OCI-LY7 (cell line): ENCODE results near the gene RAB6C.
"Not testable (repeated sequence)": the region's sequence is repeated elsewhere in the genome, so short reads cannot be mapped to it uniquely, and the experiment has no call there.

ENCODE experiments used
- EZH2phosphoT487 ChIP-seq: fragments of 200-600 bp; sonication (generic); IDR thresholded peaks from 2 replicates; pipeline ENCODE4 v1.6.1; 2018; ENCODE audit warnings: low read depth, borderline replicate concordance, mild to moderate bottlenecking, mixed run types, antibody characterized with exemption, low read length, moderate library complexity, mixed read lengths
- TF ChIP-seq, protein P1 (sequence below): fragments of 200-600 bp; sonication (generic); conservative IDR thresholded peaks from 2 replicates; pipeline ENCODE4 v1.5.1; 2014; ENCODE audit warnings: mild to moderate bottlenecking, antibody characterized with exemption, low read length, moderate library complexity, mixed read lengths

DNA sequence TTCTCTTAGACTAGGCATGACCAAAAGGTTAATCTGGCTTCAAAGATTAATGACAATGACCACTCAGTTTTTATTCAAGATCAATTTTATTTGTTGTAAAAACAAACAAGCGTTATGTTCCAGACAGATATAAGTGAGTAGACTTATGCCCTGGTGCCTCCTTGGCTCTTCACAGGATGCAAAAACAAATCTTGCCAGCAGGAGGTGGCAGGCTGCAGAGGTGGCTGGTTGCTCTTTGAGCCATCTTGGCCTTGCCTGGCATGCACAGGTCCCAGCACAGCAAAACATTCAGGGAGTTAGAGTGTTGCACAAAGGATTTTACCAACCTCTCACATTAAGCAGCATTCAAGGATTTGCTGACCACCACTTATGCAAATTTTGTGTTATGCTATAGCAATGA lies 46.5 kb downstream of the RAB6C start:
- TF ChIP-seq, protein P1, sequence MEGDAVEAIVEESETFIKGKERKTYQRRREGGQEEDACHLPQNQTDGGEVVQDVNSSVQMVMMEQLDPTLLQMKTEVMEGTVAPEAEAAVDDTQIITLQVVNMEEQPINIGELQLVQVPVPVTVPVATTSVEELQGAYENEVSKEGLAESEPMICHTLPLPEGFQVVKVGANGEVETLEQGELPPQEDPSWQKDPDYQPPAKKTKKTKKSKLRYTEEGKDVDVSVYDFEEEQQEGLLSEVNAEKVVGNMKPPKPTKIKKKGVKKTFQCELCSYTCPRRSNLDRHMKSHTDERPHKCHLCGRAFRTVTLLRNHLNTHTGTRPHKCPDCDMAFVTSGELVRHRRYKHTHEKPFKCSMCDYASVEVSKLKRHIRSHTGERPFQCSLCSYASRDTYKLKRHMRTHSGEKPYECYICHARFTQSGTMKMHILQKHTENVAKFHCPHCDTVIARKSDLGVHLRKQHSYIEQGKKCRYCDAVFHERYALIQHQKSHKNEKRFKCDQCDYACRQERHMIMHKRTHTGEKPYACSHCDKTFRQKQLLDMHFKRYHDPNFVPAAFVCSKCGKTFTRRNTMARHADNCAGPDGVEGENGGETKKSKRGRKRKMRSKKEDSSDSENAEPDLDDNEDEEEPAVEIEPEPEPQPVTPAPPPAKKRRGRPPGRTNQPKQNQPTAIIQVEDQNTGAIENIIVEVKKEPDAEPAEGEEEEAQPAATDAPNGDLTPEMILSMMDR = 0 out of 2 replicates have a peak, but pooled peaks have one; percentile 15
- not testable (repeated sequence) for TF ChIP-seq EZH2phosphoT487
